Loucy (cell line): ENCODE data around the gene TNRC6C.

Experiments used
- CTCF ChIP-seq: fragments of 200-600 bp; sonication (generic); conservative IDR thresholded peaks from 2 replicates; pipeline ENCODE4 v1.5.1; 2014; ENCODE audit warnings: mild to moderate bottlenecking, antibody characterized with exemption, low read length
- EZH2phosphoT487 ChIP-seq: fragments of 200-600 bp; IDR thresholded peaks from 2 replicates; pipeline ENCODE4 v1.6.1; 2018; ENCODE audit warnings: antibody characterized with exemption, mild to moderate bottlenecking, moderate library complexity, borderline replicate concordance

- TF ChIP-seq EZH2phosphoT487 (no peak), CTCF (no peak)
Measured at GRCh38 chr17:78104540-78104941, 146.0 kb downstream of the TNRC6C start.
